ENCODE data around the gene EYA2.

EYA2 gene

DNA sequence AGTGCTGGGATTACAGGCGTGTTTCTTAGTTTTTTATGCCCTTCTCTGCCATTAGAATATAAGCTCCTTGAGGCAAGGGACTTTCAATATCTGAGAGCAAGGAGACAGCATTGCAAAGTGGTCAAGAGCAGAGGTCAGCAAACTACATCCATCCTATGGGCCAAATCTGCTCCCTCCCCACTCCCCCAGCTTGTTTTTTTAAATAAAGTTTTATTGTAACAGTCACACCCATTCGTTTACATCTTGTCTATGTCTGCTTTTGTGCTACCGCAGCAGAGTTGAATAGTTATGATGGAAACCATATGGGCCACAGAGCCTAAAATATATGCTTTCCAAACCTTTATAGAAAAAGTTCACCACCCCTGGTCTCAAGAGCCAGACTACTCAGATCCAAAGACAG lies 227.9 kb downstream of the EYA2 start:
- DNase-seq, result no peak

DNA sequence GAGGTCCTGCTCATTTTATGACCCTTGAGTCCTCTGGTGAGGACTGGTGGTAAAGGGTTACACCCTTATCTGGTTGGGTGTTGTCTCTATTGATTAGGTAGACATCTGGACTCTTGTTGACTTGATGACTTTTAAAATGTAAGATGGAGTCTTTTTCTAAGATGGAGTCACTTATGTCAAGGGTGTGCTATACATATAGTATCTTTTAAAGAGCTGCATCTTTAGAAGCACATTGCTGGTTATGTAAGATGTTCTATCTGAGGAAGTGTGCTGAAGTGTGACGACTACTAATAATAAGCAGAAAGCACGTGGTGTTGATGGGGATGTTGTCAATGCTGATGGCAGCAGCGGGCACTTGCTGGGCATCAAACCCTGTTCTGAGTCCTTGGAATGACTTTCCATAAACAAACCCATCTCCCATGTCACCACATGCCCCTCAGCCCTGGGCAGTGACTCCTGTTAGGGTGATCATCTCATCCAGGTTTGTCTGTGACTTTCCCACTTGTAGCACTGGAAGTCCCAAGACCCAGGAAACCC lies 229.6 kb downstream of the EYA2 start:
- no peak for DNase-seq

DNA sequence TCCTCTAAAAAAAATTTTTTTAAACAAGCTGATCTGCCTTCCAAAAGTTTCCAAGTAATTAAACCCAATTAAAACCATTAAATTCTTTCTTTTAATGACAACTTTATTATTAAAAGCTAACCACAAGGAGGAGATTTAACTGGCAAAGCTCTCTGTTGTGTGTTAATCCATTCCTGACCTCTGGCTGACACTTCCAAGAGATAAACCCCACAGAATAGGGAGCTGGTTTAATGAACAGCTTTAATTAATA lies 230.8 kb downstream of the EYA2 start:
- DNase-seq, result no peak

DNA sequence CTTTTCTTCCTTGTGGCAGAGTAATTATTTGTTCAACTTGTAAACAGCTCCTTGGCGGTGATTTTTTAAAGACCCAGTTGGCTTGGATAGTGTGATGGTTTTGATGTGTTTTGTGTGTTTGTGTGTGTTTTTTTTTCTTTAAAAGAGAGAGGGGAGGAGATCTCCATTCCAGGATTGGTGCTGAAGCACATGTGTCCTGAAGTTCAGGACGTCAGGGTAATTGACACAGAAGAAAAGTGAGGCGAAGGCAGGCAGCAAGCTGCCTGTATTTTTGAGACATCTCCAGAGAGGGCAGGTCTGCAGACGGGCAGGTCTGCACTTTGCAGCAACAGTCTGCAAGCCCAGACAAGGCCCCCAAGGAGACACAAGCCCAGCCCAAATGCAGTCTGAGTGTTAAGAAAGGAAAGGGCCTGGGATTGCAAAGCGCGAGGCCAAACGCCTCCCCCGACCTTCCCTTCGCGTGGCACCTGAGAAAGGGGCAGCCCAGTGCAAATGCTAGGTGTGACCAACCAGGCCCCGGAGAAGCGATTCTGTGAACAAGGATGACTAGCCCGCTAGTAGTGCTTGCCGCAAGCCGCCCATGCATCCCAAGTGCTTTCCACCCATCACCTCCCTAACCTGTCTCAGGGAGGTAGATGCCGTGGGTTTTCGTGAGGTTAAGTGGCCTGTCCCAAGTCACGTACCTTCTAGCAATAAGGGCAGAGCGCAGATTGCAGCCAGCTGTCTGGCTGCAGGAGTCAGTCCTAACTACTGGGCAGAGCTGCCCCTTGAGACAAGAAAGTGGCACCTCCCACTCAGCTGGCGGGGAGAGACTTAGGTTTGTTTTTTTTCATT lies 231.3 kb downstream of the EYA2 start:
- DNase-seq, result no peak

DNA sequence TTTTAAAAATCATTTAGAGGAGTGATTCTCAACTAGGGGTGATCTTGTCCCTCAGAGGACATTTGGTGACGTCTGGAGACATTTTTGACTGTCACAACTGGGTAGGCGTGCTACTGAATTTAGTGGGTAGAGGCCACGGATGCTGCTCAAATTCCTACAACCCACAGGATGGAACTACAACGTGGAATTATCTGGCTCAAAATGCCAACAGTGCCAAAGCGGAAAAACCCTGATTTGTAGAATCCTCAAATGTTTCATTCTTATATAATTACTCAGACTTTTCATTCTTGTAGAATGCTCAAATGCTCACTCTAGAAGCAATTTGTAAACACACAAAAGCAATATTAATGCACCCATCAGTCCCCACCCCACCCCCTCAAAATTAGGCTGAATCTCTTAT lies 232.1 kb downstream of the EYA2 start:
- DNase-seq, result no peak

DNA sequence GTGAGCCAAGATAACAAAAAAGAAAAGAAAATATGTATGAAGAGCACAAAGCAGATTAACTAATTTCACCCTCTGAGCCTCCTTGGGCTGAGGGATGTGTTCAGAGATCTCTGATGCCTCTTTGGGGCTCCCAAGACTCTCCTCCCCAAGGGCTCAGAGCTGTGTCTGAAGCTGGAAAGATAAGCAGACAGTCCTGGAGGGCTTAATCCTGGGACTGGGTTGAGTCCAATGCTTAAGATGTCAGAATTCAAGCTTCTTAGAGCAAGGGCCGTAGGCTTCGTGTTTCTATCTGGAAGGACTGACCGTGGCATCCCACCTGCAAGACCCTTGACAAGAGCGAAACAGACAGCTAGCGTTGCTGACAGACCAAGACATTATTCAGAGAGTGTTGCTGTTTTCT lies 232.9 kb downstream of the EYA2 start:
- no peak for DNase-seq

DNA sequence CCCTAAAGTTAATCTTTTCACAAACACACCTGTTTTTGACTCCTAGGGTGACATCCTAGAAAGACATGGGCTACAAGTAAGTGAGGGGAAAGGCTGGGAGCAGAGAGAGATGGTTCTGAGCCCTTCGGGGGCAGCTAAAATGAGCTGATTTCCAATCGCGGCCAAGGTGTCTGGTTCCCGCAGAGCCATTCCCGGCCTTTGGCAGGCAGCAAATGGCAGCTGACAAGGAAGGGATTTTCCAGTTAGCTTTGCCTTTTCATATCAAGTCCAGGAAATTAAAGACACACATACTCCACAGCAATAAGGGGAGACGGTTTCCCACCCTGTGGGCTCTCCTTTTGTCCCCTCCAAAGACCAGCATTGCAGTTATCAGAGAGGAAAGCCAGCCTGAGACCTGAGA lies 233.4 kb downstream of the EYA2 start:
- DNase-seq, result no peak

DNA sequence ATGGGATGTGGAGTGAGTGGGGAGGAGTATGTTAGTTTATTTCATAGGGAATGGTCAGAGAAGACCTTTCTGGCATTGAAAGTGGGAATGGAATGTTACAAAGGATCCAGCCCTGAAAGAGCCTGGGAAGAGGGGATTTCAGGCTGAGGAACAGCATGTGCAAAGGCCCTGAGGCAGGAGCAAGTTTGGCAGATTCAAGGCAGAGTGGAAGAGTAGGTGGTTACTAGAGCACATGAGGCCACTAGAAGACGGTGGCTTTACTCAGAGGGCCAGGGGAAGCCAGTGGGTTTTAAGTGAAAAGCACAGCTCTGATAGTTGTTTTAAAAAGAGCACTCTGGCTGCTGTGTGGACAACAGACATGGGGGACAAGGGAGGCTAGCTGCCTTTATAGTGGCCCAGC lies 234.7 kb downstream of the EYA2 start:
- no peak for DNase-seq

DNA sequence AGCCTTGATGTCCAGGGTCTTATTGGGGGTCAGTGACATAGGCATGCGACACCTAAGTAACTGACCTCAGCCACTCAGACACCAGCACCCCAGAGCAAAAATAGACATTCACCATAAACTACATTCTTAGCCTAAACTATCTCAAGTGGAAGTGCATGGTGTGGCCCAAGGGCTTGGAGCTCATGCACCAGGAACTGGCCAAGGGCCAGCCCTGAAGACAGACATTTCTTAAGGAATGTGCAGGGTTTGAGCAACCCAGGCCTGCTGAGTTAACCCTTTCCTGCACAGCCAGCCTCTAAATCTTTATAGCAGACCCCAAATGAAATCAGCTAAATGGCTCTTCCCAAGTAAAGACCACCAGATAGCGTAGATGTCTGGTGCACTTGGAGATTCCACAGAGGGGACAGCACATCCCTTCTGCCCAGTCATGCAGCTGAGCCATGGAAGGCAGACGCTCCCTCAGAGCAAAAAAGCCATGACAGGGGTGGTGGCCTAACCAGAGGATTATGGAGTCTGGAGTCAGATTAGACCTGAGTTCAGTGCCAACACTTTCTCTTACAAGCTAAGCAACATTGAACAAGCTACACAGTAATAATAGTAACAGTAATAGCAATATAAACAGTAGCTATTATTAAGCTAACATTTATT lies 239.3 kb downstream of the EYA2 start:
- DNase-seq, result no peak

DNA sequence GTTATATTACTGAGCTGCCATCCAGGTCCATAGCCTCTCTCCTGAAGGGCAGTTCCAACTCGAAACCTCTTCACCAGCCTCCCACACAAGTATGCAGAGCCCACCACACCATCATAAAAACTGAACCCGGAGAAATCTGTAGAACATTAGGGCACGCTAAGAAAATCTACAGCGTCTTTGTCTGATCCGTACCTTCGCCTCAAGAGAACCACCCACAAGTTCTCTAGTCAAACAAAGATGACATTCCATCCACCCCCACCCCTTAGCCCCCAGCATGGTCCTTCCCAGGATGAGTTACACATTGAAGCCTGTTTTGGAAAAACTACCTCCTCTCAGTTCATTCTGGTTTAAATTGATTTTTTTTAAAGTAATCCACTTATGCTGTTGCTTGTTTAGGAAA lies 242.1 kb downstream of the EYA2 start:
- DNase-seq, result no peak

DNA sequence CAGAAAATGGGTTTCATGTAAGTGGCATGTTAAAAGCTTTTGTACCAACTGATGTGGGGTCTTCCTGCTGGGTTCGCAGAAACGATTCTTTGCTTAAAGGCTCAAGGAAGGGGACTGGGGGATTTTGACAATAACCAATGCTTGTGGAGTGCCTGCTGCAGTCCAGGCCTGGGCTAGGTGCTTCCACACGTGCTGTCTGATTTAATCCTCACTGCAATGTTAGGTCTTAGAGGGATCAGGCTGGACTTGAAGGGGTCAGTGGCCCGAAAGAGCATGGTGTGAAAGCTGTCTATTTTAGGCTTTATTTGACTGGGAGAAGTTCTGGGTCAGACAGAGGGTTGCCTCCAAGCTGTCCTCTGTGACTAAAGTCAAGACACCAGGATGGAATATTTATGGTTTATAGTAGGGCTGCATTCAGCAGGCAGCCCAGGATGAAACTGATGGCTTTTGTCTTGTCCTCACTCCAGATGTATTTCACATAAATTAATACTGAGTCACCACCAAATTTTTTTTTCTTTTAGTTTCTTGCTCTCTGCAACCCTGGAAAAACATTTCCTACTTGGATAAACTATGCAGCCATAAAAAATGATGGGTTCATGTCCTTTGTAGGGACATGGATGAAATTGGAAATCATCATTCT lies 242.7 kb downstream of the EYA2 start:
- no peak for DNase-seq

DNA sequence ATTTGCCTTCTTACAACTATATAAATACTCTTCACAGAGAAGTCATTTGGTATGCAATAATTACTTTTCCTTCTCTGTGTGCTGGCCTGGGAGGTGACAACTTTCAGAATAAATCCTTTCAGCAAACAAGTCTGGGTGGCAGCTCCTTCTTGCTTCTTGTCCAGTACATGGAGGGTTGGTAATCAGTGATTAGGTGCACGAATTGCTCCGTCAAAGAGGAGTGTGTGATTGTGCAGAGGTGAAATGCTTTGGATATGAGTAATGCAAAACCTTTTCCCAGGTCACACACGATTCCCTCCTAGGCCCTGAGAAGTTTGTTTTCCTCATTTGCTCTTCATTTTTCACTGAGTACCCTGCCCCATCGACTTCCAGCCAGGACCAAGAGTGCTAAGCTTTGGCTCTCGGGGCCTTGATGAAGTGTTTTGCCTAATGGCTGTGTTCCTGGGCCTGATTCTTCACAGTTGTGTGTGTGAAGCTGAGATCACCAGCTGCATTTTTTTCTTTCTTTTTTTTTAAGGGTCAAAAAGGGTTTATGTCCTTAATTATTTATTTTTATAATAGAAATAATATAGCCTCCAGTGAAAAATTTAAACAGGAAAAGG lies 245.4 kb downstream of the EYA2 start:
- DNase-seq, result no peak

DNA sequence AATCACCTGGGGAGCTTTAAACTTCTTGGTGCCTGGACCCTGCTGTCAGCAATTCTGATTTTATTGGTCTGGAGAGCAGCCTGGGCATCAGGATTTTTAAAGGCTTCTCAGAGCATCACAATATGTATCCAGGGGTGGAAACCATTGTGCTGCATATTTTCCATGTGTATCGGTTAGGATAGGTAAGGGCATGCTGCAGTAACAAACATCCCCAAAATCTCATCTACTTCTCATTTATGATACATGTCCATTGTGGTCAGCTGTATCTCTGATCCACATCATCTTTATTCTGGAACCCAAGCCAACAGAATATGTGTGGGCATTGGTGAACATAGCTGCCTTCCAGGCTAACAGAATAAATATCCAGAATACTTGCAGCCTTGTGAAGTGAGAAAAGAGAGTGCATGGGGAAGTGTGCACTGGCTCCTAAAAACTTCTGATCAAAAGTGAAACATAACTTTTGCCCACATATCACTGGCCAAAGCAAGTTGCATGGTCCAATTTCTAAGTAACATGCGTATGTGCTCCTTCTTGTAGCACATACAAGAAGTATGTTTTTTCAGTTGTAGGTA lies 246.8 kb downstream of the EYA2 start:
- DNase-seq, result no peak

DNA sequence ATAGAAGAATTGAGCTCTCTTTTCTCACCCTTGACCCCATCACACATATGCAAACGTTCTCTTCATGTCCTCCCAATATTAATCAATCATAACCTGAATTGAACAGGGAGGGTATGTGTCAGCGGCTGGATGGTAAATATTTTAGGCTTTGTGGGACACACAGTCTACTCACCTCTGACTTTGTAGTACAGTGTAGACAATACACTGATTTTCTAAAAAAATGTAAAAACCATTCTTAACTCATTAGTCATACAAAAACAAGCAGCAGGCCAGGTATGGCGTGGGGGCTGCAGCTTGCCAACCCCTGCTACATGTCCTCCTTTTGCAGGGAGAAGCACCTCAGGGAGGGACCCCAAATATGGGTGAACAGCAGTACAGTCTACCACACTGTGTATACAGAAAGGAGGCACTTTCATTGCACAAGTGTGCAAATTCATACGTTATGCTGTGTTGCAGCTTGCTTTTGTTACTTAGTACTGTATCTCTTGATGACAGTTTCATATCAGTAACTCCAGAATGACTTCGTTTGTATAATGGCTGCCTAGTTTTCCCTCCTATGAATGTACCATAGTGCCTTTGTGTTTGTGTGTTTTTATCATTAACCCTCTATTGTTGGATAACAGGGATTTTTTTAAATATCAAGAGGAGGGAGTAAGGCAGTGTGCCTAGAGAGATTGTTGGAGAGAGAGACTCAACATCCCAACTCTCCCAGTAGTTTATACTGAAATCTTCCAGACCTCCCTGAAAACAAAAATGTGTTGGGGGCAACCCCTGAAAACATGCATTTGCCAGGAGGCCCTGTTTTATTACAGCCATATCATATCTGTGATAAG lies 247.5 kb downstream of the EYA2 start:
- DNase-seq, result no peak

DNA sequence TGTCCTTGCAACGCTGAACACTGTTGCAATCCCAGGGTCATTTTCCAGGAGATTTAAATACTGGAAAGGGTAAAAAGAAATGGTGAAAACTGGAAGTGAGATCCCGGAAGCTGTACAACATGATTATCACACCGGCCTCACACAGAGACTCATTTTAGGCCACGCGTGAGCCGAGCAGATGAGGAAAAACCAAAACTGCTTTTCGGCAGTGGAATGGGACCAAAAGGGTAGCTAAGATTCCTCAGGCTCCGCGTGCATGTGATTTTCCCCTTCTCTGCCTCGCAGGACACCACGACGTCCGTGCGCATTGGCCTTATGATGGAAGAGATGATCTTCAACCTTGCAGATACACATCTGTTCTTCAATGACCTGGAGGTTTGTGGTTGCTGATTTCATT lies 248.1 kb downstream of the EYA2 start:
- no peak for DNase-seq

DNA sequence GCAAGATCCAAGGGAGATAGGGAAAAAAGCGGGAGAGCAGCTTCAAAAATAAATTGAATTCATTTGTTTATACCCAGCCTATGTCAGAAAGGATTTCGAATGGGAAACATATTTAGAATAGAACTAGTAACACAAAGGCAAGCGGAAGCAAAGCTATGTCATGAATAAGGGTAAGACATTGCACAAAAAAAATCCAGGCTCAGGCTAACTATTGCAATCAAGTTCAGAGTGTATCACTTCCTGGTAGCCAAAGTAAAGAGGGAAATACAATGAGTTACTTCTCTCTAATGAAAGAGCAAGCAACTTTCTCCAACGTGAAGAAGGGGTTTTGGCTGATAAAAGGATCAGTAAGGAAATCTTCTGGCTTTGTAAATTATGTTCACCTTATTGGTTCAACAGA lies 249.0 kb downstream of the EYA2 start:
- DNase-seq, result no peak

DNA sequence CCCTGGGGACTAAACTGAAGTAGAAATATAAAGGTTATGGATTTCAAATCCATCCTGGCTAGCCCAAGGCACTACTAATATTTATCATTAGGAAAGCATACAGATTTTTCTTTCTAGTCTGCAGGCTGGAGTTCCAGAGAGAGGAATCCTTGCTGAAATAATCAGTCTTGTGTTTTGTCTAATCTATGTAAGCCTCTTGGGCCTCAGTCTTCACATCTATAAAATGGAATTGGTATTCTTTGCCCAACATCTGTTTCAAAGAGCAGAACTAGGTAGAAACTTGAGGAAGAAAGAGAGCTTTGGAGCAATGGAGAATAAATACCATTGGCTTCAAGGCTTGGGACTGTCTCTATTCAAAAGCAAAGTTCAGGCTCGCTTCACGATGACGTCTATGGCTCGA lies 249.8 kb downstream of the EYA2 start:
- no peak for DNase-seq

DNA sequence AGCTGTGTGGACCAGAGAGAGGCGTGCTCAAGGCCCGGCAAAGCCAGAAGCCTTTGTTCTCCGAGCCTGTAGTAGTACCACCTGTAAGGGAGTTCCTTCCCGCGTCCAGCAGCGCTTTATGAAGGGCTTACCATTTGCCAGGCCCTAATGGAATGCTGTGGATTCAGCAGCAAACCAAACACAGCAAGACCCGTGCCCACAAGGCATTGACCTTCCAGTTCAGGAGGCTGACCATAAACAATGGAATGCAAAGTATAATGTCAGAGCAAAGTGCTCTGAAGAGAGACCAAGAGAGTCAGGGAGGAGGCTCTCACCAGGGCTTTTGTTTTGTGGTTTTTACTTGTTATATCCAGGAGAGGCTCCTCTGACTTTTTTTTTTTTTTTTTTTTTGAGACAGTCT lies 252.0 kb downstream of the EYA2 start:
- DNase-seq, result no peak

DNA sequence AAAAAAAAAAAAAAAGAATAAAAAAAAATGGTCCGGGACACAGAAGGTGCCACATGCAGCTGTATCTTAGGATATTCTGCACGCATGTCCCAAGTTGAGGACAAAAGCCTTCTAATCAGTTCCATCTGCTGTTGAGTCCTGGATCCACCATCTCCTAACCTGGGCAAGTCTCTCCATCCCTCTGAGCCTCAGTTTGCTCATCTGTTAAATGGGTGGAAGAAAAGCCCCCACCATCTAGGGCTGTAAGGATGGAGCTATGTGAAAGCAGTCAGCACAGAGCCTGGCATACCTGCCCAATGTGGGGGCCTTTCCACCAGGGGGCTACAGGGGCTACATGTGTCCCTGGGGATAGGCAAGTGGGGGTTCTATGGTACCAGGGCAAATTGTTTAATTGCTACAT lies 253.4 kb downstream of the EYA2 start:
- DNase-seq, result no peak

DNA sequence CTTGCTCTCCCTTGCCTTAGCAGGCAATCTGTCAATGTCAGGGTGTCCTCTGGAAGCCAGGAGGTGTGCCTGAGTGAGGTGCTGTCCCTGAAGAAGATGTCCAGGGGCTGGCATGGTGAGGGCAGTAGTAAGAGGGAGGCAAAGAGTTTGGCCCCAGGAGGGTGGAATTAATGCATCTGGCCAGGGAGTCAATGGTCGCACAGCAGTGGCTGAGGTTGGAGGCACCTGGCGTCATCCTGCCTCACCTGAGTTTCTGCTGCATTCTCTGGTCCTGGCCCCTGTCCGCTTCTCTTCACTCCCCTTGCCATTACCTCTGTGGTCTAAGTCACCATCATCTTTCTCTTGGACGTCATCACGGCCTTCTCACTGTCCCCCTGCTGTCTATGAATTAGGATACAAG lies 255.3 kb downstream of the EYA2 start:
- no peak for DNase-seq

DNA sequence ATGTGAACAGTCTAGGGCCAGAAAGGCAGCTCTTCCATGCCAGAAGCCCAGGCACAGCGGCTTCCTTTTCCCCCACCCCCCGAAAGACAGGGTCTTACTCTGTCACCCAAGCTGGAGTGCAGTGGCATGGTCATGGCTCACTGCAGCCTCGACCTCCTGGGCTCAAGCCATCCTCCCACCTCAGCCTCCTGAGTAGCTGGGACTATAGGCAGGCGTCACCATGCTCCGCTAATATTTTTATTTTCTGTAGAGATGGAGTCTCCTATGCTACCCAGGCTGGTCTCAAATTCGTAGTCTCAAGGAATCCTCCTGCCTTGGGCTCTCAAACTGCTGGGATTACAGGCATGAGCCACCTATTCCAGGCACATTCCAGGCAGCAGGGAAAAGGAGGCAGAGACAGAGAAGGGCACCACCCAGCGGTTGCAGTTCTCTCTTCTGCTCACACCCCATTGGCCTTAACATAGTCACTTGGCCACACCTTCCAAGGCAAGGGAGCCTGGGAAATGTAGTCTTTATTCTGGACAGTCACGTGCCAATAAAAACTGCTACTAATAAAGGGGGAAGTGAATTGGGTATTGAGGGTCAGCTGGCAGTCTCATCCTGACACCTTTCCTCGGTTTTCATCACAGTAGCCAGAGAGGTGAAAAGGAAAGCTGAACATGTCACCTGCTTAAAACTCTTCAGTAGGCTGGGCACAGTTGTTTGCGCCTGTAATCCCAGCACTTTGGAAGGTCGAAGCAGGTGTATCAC lies 255.9 kb downstream of the EYA2 start:
- DNase-seq, result no peak

DNA sequence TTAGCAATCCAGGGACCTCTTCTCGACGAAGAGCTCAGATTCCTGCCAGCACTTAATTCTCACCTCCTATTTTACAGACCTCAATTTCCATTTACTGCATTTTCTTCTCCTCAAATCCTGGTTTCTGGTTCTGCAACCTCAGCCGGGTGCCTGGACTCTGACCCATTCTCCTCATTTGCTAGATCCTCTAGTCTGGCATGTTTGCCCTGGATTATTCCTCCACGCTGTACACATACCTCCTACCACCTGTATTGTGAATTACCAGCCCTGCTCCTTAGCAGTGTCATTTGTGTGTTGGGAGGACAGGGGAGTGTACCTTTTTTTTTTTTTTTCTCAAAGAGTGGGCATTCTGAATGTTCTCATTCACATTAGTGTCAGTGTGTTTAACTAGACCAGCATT lies 257.4 kb downstream of the EYA2 start:
- no peak for DNase-seq

All from GDM1 (cell line).